Stimulated activated CD8-positive, alpha-beta memory T cell treated with anti-CD3 and anti-CD28 coated beads, Interleukin-12 subunit alpha, Interleukin-12 subunit beta, amount 100 ng/mL, for 1 hour (primary cell): ENCODE measurements around the gene CRPPA.

ENCODE experiments used
- DNase-seq: peaks from one replicate; pipeline ENCODE4 v3.0.0-alpha.2; 2020; ENCODE audit warnings: low read depth

CRPPA gene

DNA sequence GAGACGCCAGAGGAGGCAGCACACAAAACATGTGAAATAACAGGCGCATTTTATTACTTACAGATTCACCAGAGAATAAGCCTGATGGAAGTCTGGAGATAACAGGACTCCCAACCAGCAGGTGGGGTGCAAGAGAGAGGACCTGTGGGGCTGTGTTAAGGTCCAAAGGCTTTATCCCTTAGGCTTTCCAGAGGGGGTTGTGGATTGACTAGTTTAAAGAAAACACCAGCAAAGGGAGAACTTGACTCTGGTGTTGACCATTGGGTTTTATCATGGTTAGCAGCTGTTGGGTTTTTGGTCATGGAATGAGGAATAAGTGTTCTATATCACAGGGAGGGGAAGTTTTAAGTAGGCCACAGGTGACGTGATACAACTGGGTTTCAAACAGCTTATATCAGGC, 1.6 kb upstream of the CRPPA start:
- no peak for DNase-seq

DNA sequence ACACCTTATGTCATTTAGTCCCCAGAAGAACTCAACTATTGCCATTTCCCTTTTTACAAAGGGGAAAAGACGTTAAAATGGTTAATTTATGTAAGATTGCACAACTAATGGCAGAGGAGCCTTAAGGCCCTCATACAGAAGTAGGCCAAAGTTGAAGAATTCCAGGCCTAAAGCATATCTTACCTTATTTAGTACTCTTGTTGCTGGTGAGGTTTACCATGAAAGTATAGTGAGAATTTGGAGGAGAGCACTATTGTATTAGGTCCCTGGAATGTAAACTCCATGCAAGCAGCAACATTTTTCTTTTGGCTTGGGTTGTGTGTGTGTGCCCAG, 731 bp upstream of the CRPPA start:
- no peak for DNase-seq

DNA sequence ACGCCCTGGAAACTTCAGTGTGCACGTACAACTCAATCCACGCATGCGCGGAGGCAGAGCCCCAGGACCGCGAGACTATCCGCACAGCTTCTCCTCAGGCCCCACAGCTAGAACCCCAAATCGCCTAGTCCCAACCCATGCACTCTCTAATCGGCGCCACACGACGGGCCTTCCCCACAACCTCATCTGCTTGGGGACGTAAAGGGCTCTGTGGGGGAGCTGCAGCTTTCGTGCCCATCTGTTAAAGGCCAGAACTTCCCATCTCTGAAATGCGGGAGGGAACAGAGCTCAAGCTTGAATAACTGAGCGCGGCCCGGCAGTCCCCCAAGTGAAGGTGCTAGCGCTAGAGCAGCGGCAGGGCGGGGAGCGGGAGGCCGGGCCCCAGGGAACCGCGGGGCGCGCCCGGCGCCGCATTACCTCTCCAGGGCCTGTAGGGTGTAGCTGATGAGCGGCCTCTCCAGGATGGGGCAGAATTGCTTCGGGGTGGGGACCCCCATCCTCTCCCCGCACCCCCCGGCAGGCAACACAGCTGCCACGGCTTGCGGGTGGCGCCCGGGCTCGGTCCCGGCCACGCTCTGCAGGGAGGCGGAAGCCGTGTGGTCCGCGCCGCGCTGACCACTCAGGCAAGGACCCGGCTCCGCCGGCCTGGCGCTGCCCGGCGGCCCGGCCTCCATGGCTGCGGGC, 547 bp downstream of the CRPPA start:
- peak; percentile 75 for DNase-seq

DNA sequence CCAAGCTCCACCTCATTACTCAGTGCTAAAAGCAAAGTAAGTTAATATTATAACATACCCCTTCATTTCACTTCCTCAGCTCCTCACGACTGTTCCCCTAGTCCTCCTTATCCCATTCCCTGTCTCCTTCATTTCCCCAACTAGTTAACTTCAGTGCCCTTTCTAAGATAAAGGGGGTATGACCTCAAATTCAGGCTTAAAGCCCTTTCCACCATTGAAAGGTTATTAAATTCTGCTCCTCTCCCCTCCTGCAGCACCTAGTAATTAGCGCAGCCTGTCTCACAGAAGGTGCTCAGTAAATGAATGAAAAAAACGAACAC, 1.0 kb downstream of the CRPPA start:
- DNase-seq = no peak

DNA sequence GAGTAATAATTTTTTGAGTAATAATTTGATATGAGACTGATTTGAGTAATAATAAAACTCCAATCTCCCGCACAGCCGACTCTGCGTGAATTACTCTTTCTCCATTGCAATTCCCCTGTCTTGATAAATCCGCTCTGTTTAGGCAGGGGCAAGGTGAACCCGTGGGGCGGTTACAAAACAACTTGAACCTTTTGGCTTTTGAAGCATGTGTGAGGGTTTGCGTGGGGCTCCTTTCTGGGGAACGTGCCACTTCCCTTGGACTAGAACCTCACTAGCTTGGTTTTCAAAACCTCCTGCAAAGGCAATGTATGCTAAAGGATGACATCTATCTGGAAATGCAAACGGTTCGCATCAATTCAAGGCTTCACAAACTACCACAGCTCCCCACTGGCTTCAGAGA, 1.5 kb downstream of the CRPPA start:
- DNase-seq = no peak

DNA sequence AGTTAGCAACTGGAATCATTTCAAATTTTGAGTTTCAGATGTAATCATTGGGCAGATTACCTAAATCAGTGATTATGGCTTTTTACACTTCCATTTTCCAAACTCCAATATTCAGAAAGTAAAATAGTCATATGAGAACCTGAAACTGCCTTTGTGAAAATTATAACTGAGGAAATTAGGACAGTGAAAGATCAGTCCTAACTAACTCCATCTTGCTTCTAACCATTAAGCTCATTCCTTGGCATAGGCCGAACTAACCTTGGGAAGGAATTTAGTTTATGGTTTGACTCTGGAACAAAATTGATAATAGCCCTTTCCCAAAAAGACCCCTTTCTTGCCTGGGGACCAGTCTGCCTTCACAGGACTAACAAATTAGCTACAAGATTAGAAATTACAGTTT, 2.2 kb downstream of the CRPPA start:
- DNase-seq = no peak

DNA sequence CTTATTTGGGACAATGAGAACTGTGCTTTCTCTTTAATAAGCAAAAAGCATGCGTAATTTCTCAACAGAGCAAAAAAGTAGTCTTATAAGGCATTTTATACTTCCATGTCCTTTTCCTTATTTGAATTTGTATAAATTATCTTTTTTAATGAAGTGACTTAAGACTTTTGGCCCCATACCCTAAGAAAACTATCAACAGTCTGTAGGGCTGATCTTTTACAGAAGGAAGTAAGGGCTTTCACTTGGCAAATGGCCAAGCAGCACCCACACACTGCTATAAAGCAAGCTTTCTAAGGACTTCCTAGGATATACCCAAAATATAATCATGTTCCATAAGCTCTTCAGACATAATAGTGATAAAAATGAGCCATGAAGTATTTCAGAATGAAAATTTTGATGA, 3.4 kb downstream of the CRPPA start:
- DNase-seq = no peak

DNA sequence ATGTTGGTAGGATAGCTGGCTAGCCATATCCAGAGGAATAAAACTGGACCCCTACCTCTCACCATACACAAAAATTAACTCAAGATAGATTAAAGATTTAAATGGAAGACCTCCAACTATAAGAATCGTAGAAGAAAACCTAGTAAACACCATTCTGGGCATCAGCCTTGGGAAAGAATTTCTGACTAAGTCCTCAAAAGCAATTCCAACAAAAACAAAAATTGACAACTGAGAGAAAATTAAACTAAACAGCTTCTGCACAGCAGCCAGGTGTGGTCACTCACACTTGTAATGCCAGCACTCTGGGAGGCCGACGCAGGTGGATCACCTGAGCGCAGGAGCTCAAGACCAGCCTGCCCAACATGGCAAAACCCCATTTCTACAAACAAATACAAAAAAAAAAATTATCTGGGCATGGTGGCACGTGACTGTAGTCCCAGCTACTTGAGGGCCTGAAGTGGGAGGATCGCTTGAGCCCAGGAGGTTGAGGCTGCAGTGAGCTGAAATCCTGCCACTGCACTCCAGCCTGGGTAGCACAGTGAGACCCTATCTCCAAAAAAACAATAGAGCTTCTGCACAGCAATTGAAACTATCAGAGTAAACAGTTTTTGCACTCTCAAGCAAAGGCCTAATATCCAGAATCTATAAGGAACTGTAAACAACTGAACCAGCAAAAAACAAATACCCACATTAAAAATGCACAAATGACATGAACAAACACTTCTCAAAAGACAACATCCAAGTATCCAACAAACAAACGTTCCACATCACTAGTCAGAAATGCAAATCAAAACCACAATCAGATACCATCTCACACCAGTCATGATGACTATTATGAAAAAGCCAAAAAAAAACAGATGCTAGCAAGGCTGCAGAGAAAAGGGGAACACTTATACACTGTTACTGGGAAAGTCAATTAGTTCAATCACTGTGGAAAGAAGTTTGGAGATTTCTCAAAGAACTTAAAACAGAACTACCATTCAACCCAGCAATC, 4.8 kb downstream of the CRPPA start:
- DNase-seq = no peak

DNA sequence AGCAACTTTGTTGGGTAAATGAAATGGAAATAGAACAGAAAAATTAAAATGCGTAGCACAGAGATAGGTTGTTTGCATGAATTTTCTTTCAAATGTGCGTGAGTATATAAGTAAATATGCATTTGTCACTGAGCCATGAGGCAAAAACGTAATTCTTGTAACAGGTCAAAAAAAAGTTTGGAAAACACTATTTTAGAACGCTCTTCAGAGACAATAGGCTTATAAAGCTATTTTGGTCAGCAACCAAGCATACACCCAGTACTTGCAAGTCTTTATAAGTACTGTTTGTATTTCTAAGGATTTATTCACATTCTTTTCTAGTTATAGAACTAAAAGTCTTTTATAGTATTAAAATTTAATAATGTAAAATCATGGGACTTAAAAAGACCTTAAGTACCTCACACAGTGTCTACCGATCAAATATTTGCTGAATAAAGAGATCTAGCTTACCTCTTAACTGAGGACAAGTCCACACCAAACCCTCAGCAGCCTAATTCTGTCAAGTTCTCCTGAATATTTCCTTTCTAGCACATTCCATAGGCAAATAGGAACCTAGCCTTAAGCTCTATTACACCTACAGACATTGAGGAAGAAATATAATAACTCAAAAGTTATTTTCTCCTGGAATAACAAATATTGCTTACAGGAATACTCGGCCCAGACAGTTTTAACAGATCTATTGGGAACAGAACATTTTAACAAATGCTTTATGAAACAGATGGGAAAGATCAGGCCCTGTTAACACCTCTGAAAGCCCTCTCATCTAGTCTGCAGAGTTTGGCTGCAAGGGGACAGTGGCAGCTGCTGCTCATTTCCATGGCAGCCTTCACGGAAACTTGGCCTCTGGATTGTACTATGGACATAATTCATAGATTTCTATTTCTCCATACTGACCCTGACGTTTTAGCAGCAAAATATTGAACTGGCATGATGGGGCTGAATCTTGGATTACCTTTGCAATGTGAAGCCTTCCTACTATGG, 8.8 kb downstream of the CRPPA start:
- DNase-seq = no peak

DNA sequence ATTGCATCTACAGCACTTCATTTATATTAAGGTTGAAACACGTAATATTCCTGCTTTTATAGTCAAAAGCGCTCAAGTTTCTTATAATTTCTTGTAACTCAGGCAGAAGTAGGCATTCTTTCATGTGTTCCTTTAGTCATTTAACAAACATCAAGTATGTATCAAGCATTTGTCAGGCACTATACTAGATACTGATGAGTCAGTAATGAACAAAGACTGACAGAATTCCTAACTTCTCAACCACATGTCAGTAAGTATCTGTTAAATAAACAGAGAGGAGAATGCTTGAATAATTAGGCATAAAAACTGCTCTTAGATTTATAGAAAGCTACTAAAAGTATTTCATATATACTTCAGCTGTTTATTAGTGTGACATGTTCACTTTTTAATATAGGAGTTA, 9.9 kb downstream of the CRPPA start:
- DNase-seq = no peak

DNA sequence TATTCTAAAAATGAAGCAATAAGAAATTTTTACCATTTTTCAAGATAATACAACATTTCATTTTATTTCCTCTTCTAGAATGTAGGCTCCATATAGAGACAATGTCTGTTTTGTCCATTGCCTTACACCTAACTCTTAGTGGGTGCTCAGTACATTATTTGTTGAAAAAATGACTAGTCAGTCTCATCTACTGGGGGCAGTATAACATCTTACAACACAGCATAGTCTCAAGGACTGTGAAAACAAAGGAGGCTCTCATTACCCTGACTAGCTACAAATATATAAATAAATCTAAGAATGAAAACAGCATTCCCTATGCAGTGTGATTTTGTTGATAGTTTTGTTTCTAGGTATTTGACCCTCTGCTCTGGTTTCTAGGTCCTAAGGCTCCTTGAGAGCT, 11.6 kb downstream of the CRPPA start:
- no peak for DNase-seq

DNA sequence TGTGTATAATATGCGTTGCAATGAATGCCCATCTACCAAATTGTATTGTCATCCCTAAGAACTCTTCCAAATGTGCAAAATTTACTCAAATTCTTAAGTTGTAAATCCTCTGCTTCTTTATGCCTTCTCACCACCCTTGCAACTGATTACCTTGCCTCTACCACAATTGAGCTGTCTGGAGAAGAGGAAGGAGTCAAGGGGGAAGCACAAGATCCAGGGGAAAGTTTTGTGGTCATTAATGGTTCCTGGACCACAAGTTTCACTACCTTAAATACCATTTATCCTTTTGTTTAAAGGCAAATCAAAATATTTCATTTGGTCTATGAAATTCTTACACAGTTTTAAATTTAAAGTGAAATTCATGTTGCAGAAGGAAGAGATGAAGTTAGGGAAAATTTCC, 16.7 kb downstream of the CRPPA start:
- no peak for DNase-seq

DNA sequence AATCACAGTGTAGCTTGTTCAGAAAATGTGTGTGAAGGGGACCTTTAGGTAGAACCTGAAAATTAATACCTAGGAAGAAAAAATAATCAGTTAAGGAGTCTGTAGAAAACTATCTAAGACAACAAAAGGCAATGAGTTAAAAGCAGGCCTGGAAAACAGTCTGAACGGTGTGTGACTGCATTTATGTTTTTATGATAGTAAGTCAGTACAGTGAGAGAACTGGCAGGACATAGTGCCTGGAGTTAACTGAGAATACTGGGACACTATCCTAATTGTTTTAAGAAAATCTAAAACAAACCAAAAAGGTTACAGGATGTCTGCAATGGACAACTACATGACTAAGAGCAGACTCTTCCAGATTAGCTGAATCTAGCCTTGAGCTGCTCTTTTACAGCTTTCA, 17.9 kb downstream of the CRPPA start:
- no peak for DNase-seq

DNA sequence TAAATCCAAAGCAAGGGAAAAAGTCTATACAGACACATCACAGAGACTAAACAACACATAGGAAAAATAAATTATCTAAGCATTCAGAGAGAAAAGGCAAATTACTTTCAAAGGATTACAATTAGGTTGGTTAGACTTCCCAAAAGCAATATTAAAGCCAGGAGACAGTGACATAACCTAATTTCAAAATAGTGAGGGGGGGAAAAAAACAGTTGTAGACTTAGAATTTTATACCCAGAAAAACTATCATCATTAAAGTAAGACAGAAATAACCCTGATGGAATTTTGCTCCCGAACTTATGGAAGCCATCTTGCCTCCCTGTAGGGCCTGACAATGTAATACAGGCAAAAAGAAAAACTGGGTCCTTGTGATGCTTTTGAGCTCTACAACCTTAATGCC, 18.4 kb downstream of the CRPPA start:
- DNase-seq = no peak

DNA sequence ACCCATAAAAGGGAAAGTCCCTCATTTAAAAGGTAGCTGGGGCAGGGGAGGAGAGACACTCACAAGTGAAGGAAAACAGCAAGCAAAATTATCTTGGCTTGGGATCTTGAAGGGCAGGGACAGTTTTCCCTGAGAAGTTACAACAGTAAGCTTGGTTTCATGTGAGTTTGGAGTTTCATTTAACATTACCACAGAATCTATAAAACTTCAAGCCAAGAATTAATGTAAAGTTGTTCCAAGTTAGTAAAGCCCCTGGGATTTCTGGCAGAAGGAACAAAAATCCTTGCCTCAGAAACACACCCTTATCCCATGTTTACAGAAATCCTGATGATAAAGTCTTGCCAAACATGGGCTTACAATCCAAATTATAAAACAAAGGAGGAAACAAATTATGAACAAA, 19.2 kb downstream of the CRPPA start:
- DNase-seq = no peak

DNA sequence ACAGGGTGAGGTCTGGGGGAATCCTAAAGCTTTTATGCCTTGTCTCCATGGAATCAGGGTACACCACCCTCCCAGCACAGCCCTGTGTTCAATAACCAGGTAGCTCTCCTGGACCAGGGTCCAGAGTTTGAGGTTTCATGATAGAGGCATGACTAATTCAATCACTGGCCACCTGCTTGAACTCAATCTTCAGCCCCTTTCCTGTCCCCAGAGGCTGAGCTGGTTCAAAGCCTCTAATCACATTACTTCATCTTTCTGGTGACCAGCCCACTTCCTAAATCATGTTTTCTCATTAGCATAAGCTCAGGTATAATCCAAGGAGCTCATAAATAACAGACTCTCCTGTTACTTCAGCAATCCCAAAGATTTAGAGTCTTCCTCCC, 20.5 kb downstream of the CRPPA start:
- DNase-seq = no peak

DNA sequence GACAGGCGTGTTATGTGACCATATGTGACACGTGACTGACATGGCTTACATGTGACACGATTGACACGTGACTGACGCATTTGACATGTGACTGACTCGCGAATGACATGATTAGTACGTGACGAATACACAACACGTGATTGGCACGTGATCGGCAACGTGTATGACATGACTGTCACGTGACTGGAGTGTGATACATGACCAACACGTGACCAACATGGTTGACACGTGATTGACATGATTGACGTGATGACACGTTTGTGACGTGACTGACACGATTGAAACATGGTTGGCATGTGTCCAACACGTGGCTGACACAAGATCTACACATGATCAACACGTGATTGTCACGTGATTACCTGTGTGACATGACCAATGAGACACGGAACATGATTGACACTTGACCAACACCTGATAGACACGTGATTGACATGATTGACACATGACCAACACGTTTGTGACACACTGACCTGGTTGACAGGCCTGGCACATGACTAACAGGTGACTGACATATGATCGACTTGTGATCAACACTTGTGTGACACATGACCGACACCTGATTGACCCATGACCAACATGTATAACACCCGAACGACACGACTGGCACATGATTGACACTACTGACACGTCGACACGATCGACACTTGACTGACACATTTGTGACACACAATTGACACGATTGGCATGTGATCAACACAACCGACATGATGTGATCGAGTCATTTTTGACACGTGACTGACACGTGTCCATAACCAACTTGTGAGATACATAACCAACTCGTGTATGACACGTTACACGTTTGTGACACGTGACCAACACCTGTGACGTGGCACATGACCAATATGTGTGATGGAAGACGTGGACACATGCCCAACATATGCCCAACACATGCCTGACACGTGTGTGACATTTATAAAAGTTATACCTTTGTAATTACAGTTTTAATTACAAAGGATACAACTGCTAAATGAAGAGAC, 21.1 kb downstream of the CRPPA start:
- DNase-seq = no peak

DNA sequence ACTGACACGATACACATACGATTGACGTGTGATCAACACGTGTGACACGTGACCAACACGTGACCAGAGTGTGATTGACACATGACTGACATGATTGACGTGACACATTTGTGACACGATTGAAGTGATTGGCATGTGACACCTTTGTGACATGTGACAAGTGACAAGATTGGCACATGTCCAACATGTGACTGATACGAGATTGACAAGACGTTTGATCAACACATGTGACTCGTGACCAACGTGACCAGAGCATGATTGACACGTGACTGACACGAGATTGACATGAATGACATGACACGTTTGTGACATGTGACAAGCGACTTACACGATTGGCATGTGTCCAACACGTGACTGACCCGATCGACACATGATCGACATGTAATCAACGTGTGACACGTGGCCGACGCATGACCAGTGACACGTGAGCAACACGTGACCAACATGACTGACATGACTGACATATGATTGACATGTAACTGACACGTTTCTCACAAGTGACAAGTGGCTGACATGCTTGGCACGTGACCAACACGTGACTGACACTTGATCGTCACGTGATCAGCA, 22.0 kb downstream of the CRPPA start:
- DNase-seq = no peak

DNA sequence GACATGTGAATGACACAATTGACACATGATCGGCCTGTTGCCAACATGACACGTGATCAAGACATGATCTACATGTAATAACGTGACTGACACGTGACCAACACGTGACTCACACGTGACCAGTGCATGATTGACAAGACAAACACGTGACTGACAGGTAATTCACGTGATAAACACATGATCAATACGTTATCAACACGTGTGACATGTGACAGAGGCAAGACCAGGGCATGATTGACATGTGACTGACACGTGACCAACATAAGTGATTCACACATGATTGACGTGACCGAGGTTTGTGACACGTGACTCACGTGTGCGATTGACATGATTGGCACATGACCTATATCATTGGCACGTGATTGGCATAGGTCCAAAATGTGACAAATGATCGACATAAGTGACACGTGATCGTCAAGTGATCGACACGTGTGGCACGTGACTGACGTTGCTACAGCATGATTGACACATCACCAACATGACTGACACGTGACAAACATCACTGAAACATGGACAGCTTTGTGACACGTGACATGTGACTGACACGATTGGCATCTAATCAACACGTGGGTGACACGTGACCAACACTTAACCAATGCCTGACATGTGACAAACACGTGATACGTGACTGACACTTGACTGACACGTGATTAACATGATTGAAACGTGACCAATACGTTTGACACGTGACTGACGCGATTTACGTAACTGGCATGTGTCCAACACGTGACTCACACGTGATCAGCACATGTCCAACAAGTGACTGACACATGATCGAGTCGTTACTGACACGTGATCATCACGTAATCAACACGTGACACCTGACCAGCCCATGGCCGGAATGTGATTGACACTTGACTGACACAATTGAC, 23.0 kb downstream of the CRPPA start:
- no peak for DNase-seq

DNA sequence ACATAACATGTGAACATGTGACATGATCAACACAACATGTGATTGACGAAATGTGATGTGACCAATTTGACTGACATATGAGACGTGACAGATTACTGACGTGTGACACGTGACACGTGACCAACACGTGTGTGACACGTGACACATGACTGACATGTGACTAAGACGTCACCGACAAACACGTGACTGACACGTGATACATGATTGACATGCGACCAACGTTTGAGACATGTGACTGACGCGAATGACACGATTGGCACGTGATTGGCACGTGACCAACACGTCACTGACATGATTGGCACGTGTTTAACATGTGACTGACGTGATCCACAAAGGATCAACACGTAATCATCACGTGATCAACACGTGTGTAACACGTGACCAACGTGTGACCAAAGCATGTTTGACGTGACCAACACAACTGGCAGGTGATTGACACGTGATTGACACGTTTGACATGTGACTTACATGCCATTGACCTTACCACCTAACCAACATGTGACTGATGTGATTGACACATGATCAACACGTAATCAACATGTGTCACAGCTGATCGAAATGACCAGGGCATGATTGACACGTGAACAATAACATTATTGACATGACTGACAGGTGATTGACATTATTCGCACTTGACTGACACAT, 23.7 kb downstream of the CRPPA start:
- no peak for DNase-seq
